ENCODE results near the gene NPLOC4. TPM values are rescaled to one million over a fixed set of nuclear protein-coding genes. Genes with fewer than 3 reads are reported as not detected.

NPLOC4 gene
- total RNA-seq, 1 experiment from 2014 or later, result 146 TPM

- H3K27me3 Mint-ChIP-seq (ENCODE audit: unreplicated experiment), result no peaks in the 10 kb centered on the region
- no peak for DNase-seq
- BruUV-seq (replicated peaks), result no TSS peak
- no peak overlapping the region for H3K27ac Mint-ChIP-seq (ENCODE audit: unreplicated experiment)
- intact Hi-C loops (cut with micrococcal nuclease; ENCODE audit: unreplicated experiment), result no loop called here
- H3K36me3 Mint-ChIP-seq (ENCODE audit: insufficient read depth, unreplicated experiment), result peaks cover 76% of the 10 kb centered on the region
- H3K4me1 Mint-ChIP-seq (ENCODE audit: low read depth, unreplicated experiment), result no peaks in the 10 kb centered on the region
- TF ChIP-seq CTCF (IDR thresholded peaks at IDR 0.05; ENCODE audit: unreplicated experiment), result no peak
- H3K4me3 Mint-ChIP-seq (ENCODE audit: low read depth, unreplicated experiment), result no peak overlapping the region
- H3K9me3 Mint-ChIP-seq (ENCODE audit: low read depth, unreplicated experiment), result no peaks in the 10 kb centered on the region
- CTCF ChIA-PET, result no interaction called here
These were observed 43.6 kb downstream of the NPLOC4 start for GRCh38 chr17:81593105-81593871.

- peaks cover 70% of the 10 kb centered on the region for H3K36me3 Mint-ChIP-seq (ENCODE audit: insufficient read depth, unreplicated experiment)
- no peaks in the 10 kb centered on the region for H3K9me3 Mint-ChIP-seq (ENCODE audit: low read depth, unreplicated experiment)
- no peaks in the 10 kb centered on the region for H3K4me1 Mint-ChIP-seq (ENCODE audit: low read depth, unreplicated experiment)
- intact Hi-C loops (cut with micrococcal nuclease; ENCODE audit: unreplicated experiment), result no loop called here
- BruUV-seq (replicated peaks), result no TSS peak
- CTCF ChIA-PET, result no interaction called here
- no peak for TF ChIP-seq CTCF (IDR thresholded peaks at IDR 0.05; ENCODE audit: unreplicated experiment)
- H3K27me3 Mint-ChIP-seq (ENCODE audit: unreplicated experiment), result no peaks in the 10 kb centered on the region
- DNase-seq, result no peak
- no peak overlapping the region for H3K4me3 Mint-ChIP-seq (ENCODE audit: low read depth, unreplicated experiment)
- H3K27ac Mint-ChIP-seq (ENCODE audit: unreplicated experiment), result no peak overlapping the region
These were observed 44.9 kb downstream of the NPLOC4 start for GRCh38 chr17:81591971-81592370.

- BruUV-seq (replicated peaks), result no TSS peak
- CTCF ChIA-PET, result no interaction called here
- Mint-ChIP-seq H3K9me3 (ENCODE audit: low read depth, unreplicated experiment) (no peaks in the 10 kb centered on the region), H3K4me3 (ENCODE audit: low read depth, unreplicated experiment) (no peak overlapping the region), H3K27me3 (ENCODE audit: unreplicated experiment) (no peaks in the 10 kb centered on the region), H3K4me1 (ENCODE audit: low read depth, unreplicated experiment) (no peaks in the 10 kb centered on the region), H3K27ac (ENCODE audit: unreplicated experiment) (no peak overlapping the region), H3K36me3 (ENCODE audit: insufficient read depth, unreplicated experiment) (peaks cover 74% of the 10 kb centered on the region)
- no peak for TF ChIP-seq CTCF (IDR thresholded peaks at IDR 0.05; ENCODE audit: unreplicated experiment)
- intact Hi-C loops (cut with micrococcal nuclease; ENCODE audit: unreplicated experiment), result no loop called here
- DNase-seq, result no peak
These were observed 46.8 kb downstream of the NPLOC4 start for GRCh38 chr17:81590121-81590520.

- Mint-ChIP-seq H3K36me3 (ENCODE audit: insufficient read depth, unreplicated experiment) (peaks cover 74% of the 10 kb centered on the region), H3K4me3 (ENCODE audit: low read depth, unreplicated experiment) (no peak overlapping the region), H3K27me3 (ENCODE audit: unreplicated experiment) (no peaks in the 10 kb centered on the region), H3K4me1 (ENCODE audit: low read depth, unreplicated experiment) (no peaks in the 10 kb centered on the region), H3K9me3 (ENCODE audit: low read depth, unreplicated experiment) (no peaks in the 10 kb centered on the region), H3K27ac (ENCODE audit: unreplicated experiment) (no peak overlapping the region)
- BruUV-seq (replicated peaks), result no TSS peak
- DNase-seq, result no peak
- CTCF ChIA-PET, result no interaction called here
- TF ChIP-seq CTCF (IDR thresholded peaks at IDR 0.05; ENCODE audit: unreplicated experiment), result no peak
- intact Hi-C loops (cut with micrococcal nuclease; ENCODE audit: unreplicated experiment), result no loop called here
These were observed 47.3 kb downstream of the NPLOC4 start for GRCh38 chr17:81589612-81590011.
